Spleen (tissue), 7 donors: ENCODE data around the gene MAP7D1.

ENCODE experiments used
- CTCF ChIP-seq, 11 experiments: fragments of 200-600 bp in 7 of 11; fragments of 450-650 bp in 4 of 11; sonication (generic) in 4 of 11; IDR thresholded peaks in 8 of 11; conservative IDR thresholded peaks in 3 of 11; 1 replicate in 7 of 11; 2 replicates in 4 of 11; pipeline versions ENCODE4 v1.4.0 to v1.8.0; 2016 to 2021; ENCODE audit warnings: antibody characterized with exemption in 11 of 11, inconsistent platforms in 4 of 11, mild to moderate bottlenecking in 1 of 11
- POLR2A ChIP-seq, 3 donors: fragments of 450-650 bp; IDR thresholded peaks; one replicate each; pipeline ENCODE4 v1.5.1; 2017; ENCODE audit warnings: antibody characterized with exemption in 3 of 3, mild to moderate bottlenecking in 1 of 3
- donor health status: DM: no; HTN: no; CAD: no; lungs with moderate emphysema.
- donor health status: DM: no; HTN: no; CAD: no.
- donor health status: DM: no; HTN: no; CAD: no.

GRCh38 chr1:36135330-36135667 is 20.7 kb upstream of the MAP7D1 start:
- no peak for TF ChIP-seq CTCF (IDR thresholded peaks at IDR 0.05 in 8 of 11, conservative IDR thresholded peaks at IDR 0.05 in 3 of 11)
- no peak for TF ChIP-seq POLR2A (IDR thresholded peaks at IDR 0.05)
